ENCODE measurements around the gene INAFM2.

INAFM2 gene

DNA sequence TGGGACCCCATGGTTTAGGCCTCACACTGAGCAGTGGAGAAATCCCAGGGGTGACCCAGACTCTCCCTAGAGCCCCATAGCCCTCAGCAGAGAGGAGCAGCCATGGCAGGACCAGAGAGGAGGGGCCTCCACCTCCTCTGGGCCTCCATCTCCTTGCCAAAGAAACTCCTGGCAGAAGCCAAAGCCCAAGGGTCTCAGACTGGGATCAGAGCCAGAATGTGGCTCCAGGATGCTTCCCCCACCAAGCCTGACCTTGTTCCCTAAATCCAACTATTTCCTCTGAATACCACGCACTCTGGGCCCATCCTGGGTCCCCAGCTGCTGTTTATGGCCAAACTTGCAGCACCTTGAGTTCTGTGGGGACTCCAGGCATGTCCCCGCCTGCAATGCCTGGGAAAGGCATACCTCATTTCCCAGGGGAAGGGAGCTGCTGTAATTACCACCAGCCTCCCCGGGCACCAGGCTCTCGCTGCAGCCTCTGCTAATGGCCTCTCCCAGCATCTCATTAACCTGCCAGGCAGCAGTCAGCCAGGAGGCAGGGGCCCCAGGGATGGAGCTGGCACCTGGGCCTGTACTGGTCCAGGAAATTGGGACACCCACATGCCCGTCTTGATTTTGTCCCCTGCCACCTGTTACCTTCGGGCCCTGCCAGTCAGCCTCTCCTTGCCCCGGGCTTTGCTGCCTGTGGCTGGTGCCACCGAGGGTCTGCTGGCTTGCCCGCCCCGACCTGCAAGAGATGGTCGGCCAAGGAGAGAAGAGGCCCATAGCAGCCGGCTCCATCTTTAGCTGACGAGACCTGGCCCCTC, 12.6 kb downstream of the INAFM2 start:
- peak overlapping the region; percentile 98 for H3K27ac ChIP-seq
- peaks cover 4% of the 10 kb centered on the region for H3K36me3 ChIP-seq
- H3K27me3 ChIP-seq: no peaks in the 10 kb centered on the region
- H3K4me3 ChIP-seq (ENCODE audit: low read depth in 1 of 2, low read length in 1 of 2): no peak overlapping the region
- TF ChIP-seq, protein P1, sequence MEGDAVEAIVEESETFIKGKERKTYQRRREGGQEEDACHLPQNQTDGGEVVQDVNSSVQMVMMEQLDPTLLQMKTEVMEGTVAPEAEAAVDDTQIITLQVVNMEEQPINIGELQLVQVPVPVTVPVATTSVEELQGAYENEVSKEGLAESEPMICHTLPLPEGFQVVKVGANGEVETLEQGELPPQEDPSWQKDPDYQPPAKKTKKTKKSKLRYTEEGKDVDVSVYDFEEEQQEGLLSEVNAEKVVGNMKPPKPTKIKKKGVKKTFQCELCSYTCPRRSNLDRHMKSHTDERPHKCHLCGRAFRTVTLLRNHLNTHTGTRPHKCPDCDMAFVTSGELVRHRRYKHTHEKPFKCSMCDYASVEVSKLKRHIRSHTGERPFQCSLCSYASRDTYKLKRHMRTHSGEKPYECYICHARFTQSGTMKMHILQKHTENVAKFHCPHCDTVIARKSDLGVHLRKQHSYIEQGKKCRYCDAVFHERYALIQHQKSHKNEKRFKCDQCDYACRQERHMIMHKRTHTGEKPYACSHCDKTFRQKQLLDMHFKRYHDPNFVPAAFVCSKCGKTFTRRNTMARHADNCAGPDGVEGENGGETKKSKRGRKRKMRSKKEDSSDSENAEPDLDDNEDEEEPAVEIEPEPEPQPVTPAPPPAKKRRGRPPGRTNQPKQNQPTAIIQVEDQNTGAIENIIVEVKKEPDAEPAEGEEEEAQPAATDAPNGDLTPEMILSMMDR (IDR thresholded peaks at IDR 0.05): no peak
- H3K9me3 ChIP-seq: no peaks in the 10 kb centered on the region
- peaks cover 48 to 72% of the 10 kb centered on the region in 2 experiments for H3K4me1 ChIP-seq (ENCODE audit: control insufficient read depth in 1 of 2, insufficient read depth in 1 of 2, low read depth in 1 of 2, low read length in 1 of 2)

GRCh38 chr15:40336744-40337122, 13.2 kb downstream of the INAFM2 start:
- Histone ChIP-seq H3K4me1 (ENCODE audit: control insufficient read depth in 1 of 2, insufficient read depth in 1 of 2, low read depth in 1 of 2, low read length in 1 of 2) (peaks cover 48 to 72% of the 10 kb centered on the region in 2 experiments), H3K36me3 (no peaks in the 10 kb centered on the region), H3K9me3 (no peaks in the 10 kb centered on the region), H3K27me3 (no peaks in the 10 kb centered on the region), H3K4me3 (ENCODE audit: low read depth in 1 of 2, low read length in 1 of 2) (no peak overlapping the region), H3K27ac (peak overlapping the region; percentile 2)
- TF ChIP-seq, protein P1 (IDR thresholded peaks at IDR 0.05): peak; percentile 34

DNA sequence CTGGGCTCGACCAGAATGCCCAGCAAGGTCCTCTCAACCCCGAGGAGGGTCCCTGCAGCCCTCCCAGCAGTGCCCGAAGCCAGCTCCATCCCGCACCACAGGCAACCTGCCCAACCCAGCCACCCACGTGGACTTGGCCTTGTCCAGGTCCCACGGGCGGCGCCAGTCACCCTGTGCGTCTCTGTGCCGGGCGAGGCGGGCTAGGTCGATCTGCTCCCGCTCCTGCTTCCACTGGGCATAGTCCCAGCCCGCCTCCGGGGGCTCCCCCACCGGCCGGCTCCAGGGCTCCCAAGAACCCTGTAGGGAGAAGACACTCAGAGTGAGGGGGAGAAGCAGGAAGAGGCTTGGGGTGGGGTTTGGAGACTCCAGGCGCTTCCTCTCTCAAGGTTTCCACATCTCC, 14.1 kb downstream of the INAFM2 start:
- Histone ChIP-seq H3K4me1 (ENCODE audit: control insufficient read depth in 1 of 2, insufficient read depth in 1 of 2, low read depth in 1 of 2, low read length in 1 of 2) (peaks cover 44 to 63% of the 10 kb centered on the region in 2 experiments), H3K27ac (no peak overlapping the region), H3K36me3 (no peaks in the 10 kb centered on the region)

DNA sequence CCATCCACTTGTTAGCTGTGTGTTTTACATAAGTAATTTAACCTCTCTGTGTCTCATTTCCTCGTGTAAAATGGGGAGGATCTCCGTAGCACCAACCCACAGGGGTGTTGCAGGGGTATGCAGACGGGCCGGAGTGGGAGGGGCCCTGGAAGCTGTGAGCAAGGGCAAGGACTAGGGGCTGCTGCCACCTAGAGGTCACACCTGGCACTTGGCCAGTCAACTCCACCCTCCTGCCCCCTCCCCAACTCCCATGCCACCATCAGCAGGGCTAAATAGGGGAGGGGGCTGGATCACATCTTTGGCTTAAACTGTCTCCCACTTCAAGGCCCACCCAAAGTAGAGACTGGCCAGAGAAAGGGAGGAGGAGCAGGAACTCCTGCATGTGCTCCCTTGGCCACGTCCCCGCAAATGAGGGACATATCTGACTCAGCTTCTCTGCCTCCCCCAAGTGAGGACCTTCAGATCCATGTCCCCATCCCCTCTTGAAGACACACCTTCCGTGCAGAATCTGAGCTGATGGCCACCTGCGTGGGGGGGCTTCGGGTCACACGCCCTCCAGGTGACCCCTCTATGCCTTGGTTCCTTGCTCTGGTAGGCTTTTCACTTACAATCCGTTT, 14.7 kb downstream of the INAFM2 start:
- H3K4me3 ChIP-seq (ENCODE audit: low read depth in 1 of 2, low read length in 1 of 2): no peak overlapping the region
- H3K27ac ChIP-seq: no peak overlapping the region
- H3K9me3 ChIP-seq: no peaks in the 10 kb centered on the region
- H3K36me3 ChIP-seq: no peaks in the 10 kb centered on the region
- H3K4me1 ChIP-seq (ENCODE audit: control insufficient read depth in 1 of 2, insufficient read depth in 1 of 2, low read depth in 1 of 2, low read length in 1 of 2): peaks cover 39 to 58% of the 10 kb centered on the region in 2 experiments
- no peaks in the 10 kb centered on the region for H3K27me3 ChIP-seq
- TF ChIP-seq, protein P1 (IDR thresholded peaks at IDR 0.05): peak; percentile 92

More for the DNA sequence above, 14.1 kb downstream of the INAFM2 start:
- no peaks in the 10 kb centered on the region for H3K9me3 ChIP-seq
- H3K27me3 ChIP-seq: no peaks in the 10 kb centered on the region
- no peak overlapping the region for H3K4me3 ChIP-seq (ENCODE audit: low read depth in 1 of 2, low read length in 1 of 2)
- TF ChIP-seq, protein P1 (IDR thresholded peaks at IDR 0.05): no peak

DNA sequence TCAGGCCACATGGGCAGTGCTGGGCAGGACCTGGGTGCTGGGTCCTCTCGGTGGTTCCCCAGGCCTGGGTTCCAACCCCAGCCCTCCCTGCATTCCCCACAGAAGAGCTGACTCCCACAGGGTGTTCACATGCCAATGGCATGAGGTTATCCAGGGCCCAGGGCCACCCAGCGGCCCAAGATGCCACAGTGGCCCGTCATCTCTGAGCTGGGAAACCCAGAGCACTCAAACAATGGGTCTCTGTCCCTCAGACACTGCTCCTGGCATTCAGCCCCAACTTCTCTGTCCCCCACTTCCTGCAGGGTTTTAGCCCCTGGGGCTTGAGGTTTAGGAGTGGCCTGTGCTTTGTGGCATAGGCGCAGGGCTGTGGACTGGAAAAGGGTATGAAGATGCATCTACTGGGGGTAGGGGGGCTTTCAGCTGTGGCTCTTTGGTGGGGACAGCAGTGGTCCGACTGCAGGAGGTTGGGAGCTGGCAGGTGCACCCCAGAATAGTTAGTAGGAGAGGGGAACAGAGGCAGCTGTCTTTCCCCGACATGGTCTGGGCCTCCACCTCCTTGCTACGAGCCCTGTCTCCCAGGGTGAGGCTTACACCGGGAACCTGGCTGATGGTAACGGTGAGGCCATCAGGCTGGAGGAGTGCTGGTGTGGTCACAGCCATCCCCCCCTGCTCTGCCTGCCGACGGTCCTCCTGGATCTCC, 15.6 kb downstream of the INAFM2 start:
- H3K4me1 ChIP-seq (ENCODE audit: control insufficient read depth in 1 of 2, insufficient read depth in 1 of 2, low read depth in 1 of 2, low read length in 1 of 2): peaks cover 30 to 49% of the 10 kb centered on the region in 2 experiments

More for the DNA sequence above, 15.6 kb downstream of the INAFM2 start:
- no peak overlapping the region for H3K4me3 ChIP-seq (ENCODE audit: low read depth in 1 of 2, low read length in 1 of 2)
- TF ChIP-seq, protein P1 (IDR thresholded peaks at IDR 0.05): no peak
- H3K36me3 ChIP-seq: no peaks in the 10 kb centered on the region
- no peaks in the 10 kb centered on the region for H3K27me3 ChIP-seq
- H3K9me3 ChIP-seq: no peaks in the 10 kb centered on the region
- no peak overlapping the region for H3K27ac ChIP-seq

Measured in neutrophil (primary cell).